A549 (cell line): ENCODE measurements around the gene KIF7. TPM values are rescaled to one million over a fixed set of nuclear protein-coding genes. Genes with fewer than 3 reads are reported as not detected.

Experiments used
- ATAC-seq, 2 experiments: fragments of 200-7000 bp in 1 of 2; fragments of >200 bp in 1 of 2; cut with Nextera tagmentation in 1 of 2; cut with Tn5 transposase in 1 of 2; 3 replicates each; pipeline versions ENCODE4 v1.8.0 to v1.9.1; 2018 to 2020; ENCODE audit warnings: mild to moderate bottlenecking in 1 of 2, moderate library complexity in 1 of 2
- CTCF ChIA-PET: fragments of 300-600 bp; sonication (Branson Sonifier 250); formaldehyde crosslinking; extraction: SDS; loops from one replicate; lab custom pipeline; 2021; ENCODE audit warnings: antibody characterized with exemption, inconsistent platforms; lab: Yijun Ruan, JAX
- POLR2A ChIA-PET: fragments of 350-600 bp; formaldehyde crosslinking; extraction: SDS; loops from one replicate; lab custom pipeline; 2021; ENCODE audit warnings: antibody characterized with exemption, inconsistent platforms; lab: Yijun Ruan, JAX
- DNase-seq, 2 experiments: peaks; one replicate each; pipeline versions ENCODE4 v3.0.0 to v3.0.0-alpha.2; 2011 to 2016; ENCODE audit warnings: low read depth in 1 of 2, low spot score in 1 of 2
- FAIRE-seq: peaks from 2 replicates; lab custom pipeline; 2011; peaks lifted over from hg19 to GRCh38; lab: Jason Lieb, UNC
- H3K27ac ChIP-seq, 2 experiments: fragments of >200 bp; sonication (Bioruptor Twin); formaldehyde crosslinking; 3 replicates each; pipeline ENCODE4 v1.5.1; 2016 to 2017
- H3K4me1 ChIP-seq: fragments of >200 bp; sonication (Bioruptor Twin); formaldehyde crosslinking; 3 replicates; pipeline ENCODE4 v1.6.1; 2016
- H3K4me2 ChIP-seq: fragments of >200 bp; sonication (Bioruptor Twin); formaldehyde crosslinking; 3 replicates; pipeline ENCODE4 v1.6.1; 2016
- H3K4me3 ChIP-seq: fragments of >200 bp; sonication (Bioruptor Twin); formaldehyde crosslinking; 3 replicates; pipeline ENCODE4 v1.5.1; 2016
- H3K9me3 ChIP-seq: fragments of >200 bp; sonication (Bioruptor Twin); formaldehyde crosslinking; 3 replicates; pipeline ENCODE4 v1.6.1; 2016
- EHF ChIP-seq: fragments of 250-450 bp; sonication (Bioruptor Pico); IDR thresholded peaks from 2 replicates; pipeline ENCODE4 v1.5.0; 2020; ENCODE audit warnings: mild to moderate bottlenecking
- FOSL2 ChIP-seq, 2 experiments: fragments of 450-650 bp in 1 of 2; fragments of >200 bp in 1 of 2; sonication (Bioruptor Twin) in 1 of 2; formaldehyde crosslinking; IDR thresholded peaks; 2 replicates each; pipeline versions ENCODE4 v1.5.0 to v1.6.1; 2016 to 2020; ENCODE audit warnings: mild to moderate bottlenecking in 1 of 2, moderate library complexity in 1 of 2
- HDAC2 ChIP-seq: fragments of 200-600 bp; sonication (generic); IDR thresholded peaks from 2 replicates; pipeline ENCODE4 v1.6.1; 2016
- HEYL ChIP-seq: fragments of 250-450 bp; sonication (Bioruptor Pico); IDR thresholded peaks from 2 replicates; pipeline ENCODE4 v1.8.0; 2021; ENCODE audit warnings: mild to moderate bottlenecking, moderate library complexity
- KDM5A ChIP-seq: fragments of 200-600 bp; sonication (generic); IDR thresholded peaks from 2 replicates; pipeline ENCODE4 v1.6.1; 2016; ENCODE audit warnings: antibody characterized with exemption, mild to moderate bottlenecking
- MYC ChIP-seq: IDR thresholded peaks from 2 replicates; pipeline ENCODE4 v1.6.1; 2012; ENCODE audit warnings: mild to moderate bottlenecking, inconsistent platforms, low read length, improper control_type of control experiment, borderline replicate concordance
- NFE2L2 ChIP-seq: fragments of 150-350 bp; conservative IDR thresholded peaks from 2 replicates; pipeline ENCODE4 v1.6.1; 2014; ENCODE audit warnings: low read length
- NPAS2 ChIP-seq: fragments of 250-450 bp; sonication (Bioruptor Pico); IDR thresholded peaks from 2 replicates; pipeline ENCODE4 v1.8.0; 2022; ENCODE audit warnings: mild to moderate bottlenecking, moderate library complexity, borderline replicate concordance
- POLR2A ChIP-seq: IDR thresholded peaks from 2 replicates; pipeline ENCODE4 v1.6.1; 2012; ENCODE audit warnings: mild to moderate bottlenecking, low read length
- RAD21 ChIP-seq, 2 experiments: fragments of >200 bp in 1 of 2; sonication (Bioruptor Twin) in 1 of 2; formaldehyde crosslinking in 1 of 2; IDR thresholded peaks in 1 of 2; conservative IDR thresholded peaks in 1 of 2; 2 replicates in 1 of 2; 3 replicates in 1 of 2; pipeline ENCODE4 v1.6.1; 2012 to 2018; ENCODE audit warnings: inconsistent platforms in 1 of 2
- RFX5 ChIP-seq: fragments of 450-650 bp; IDR thresholded peaks from 2 replicates; pipeline ENCODE4 v1.7.1; 2014; ENCODE audit warnings: antibody characterized with exemption, mild to moderate bottlenecking, moderate library complexity
- SMC3 ChIP-seq: fragments of >200 bp; sonication (Bioruptor Twin); formaldehyde crosslinking; IDR thresholded peaks from 3 replicates; pipeline ENCODE4 v1.6.1; 2018; ENCODE audit warnings: inconsistent platforms
- SREBF2 ChIP-seq: fragments of 450-650 bp; IDR thresholded peaks from 2 replicates; pipeline ENCODE4 v1.6.1; 2014; ENCODE audit warnings: mild to moderate bottlenecking, moderate library complexity
- TP53 ChIP-seq: fragments of 250-450 bp; sonication (Bioruptor Pico); IDR thresholded peaks from 2 replicates; pipeline ENCODE4 v1.5.0; 2021; ENCODE audit warnings: mild to moderate bottlenecking, moderate library complexity
- ZNF302 ChIP-seq: fragments of 250-450 bp; sonication (Bioruptor Pico); IDR thresholded peaks from 2 replicates; pipeline ENCODE4 v1.9.0; 2021; ENCODE audit warnings: inconsistent platforms, mild to moderate bottlenecking, moderate library complexity
- ZSCAN20 ChIP-seq: fragments of 250-450 bp; sonication (Bioruptor Pico); IDR thresholded peaks from 2 replicates; pipeline ENCODE4 v1.8.0; 2022; ENCODE audit warnings: mild to moderate bottlenecking, moderate library complexity
- whole genome bisulfite sequencing: methylation state at CpG from one replicate; pipeline ENCODE4 v1.1.6; 2017; ENCODE audit errors: missing lambda C conversion rate; 5-methylcytosine and 5-hydroxymethylcytosine counted together
- polyA plus RNA-seq, 4 experiments: library from polyadenylated mRNA; depleted of rRNA in 3 of 4; stranded (reverse); fragments of >200 nt; fragmentation: RNase III in 1 of 4; extraction: RNeasy Plus Mini Kit Qiagen cat#74134 plus additional on column Dnase treatment in 1 of 4; gene quantifications; 2 replicates in 3 of 4; 3 replicates in 1 of 4; pipeline ENCODE4 v1.2.3, GENCODE V29; 2011 to 2017
- TF ChIP-seq, protein P1 (sequence below): fragments of 150-350 bp; IDR thresholded peaks from 2 replicates; pipeline ENCODE4 v1.6.1; 2014; ENCODE audit warnings: low read depth, mild to moderate bottlenecking, low read length
- TF ChIP-seq, protein P2 (sequence below): fragments of 450-650 bp; IDR thresholded peaks from 2 replicates; pipeline ENCODE4 v1.6.1; 2014; ENCODE audit warnings: antibody characterized with exemption
- TF ChIP-seq, protein P3 (sequence below): IDR thresholded peaks from 2 replicates; pipeline ENCODE4 v1.6.1; 2012
- TF ChIP-seq, protein P4 (sequence below): fragments of >200 bp; sonication (Bioruptor Twin); formaldehyde crosslinking; IDR thresholded peaks from 3 replicates; pipeline ENCODE4 v1.5.1; 2016
- TF ChIP-seq, protein P5 (sequence below): IDR thresholded peaks from 2 replicates; pipeline ENCODE4 v1.6.1; 2012; ENCODE audit warnings: low read depth, borderline replicate concordance
- TF ChIP-seq, protein P6 (sequence below): fragments of 250-450 bp; sonication (Bioruptor Pico); IDR thresholded peaks from 2 replicates; pipeline ENCODE4 v1.5.0; 2020; ENCODE audit warnings: low read depth, mild to moderate bottlenecking, moderate library complexity
- TF ChIP-seq, protein P7 (sequence below): IDR thresholded peaks from 2 replicates; pipeline ENCODE4 v1.6.1; 2012

The KIF7 gene
- polyA plus RNA-seq, 2 of the 4 experiments (the other 2 are of a cell fraction) = 2.2 to 4.1 TPM

DNA sequence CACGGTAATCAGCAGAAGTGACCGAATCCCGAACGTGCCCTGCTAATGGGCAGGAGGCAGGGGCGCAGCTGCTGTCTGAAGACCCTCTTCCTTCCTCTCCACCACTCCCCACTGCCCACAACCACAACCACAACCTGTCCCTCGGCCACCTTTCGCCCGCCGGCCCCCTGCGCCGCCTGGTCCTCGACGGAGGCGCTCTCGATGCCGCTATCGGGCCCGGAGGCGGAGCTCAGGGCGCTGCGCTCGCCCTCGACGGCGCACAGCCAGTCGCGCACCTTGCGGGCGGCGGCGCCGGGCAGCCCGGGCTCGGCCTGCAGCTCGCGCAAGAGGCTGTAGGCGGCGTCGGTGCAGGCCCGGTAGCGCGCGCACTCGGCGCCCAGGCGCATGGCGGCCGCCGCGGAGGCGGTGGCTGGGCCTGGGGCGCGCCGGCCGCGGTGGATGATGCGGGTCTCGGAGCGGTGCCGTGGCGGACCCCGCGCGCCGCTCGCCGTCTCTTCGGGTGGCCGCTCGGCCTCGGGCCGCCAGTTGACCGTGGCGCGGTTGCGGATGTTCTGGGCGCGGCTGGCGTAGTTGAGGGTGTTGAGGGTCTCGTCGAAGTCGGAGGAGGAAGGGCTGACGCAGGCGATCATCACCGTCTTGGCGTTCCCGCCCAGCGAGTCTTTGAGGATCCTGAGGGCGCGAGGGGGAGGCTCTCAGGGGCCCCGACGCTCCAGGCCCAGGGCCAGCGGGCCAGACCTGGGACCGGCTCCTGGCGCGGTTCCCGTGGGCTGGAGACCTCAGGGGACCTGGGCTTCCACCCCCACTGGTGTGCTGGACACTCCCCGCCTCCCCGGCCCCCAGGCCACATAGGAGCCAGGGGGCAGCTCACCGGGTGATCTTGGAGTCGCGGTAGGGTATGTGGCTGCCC is 6.9 kb downstream of the KIF7 start:
- TF ChIP-seq HDAC2 = no peak
- TF ChIP-seq RFX5 = no peak
- TF ChIP-seq, protein P1, sequence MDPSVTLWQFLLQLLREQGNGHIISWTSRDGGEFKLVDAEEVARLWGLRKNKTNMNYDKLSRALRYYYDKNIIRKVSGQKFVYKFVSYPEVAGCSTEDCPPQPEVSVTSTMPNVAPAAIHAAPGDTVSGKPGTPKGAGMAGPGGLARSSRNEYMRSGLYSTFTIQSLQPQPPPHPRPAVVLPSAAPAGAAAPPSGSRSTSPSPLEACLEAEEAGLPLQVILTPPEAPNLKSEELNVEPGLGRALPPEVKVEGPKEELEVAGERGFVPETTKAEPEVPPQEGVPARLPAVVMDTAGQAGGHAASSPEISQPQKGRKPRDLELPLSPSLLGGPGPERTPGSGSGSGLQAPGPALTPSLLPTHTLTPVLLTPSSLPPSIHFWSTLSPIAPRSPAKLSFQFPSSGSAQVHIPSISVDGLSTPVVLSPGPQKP = no peak
- TF ChIP-seq, protein P2, sequence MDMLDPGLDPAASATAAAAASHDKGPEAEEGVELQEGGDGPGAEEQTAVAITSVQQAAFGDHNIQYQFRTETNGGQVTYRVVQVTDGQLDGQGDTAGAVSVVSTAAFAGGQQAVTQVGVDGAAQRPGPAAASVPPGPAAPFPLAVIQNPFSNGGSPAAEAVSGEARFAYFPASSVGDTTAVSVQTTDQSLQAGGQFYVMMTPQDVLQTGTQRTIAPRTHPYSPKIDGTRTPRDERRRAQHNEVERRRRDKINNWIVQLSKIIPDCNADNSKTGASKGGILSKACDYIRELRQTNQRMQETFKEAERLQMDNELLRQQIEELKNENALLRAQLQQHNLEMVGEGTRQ = no peak
- no peak for TF ChIP-seq FOSL2 (IDR thresholded peaks at IDR 0.05)
- TF ChIP-seq FOSL2 (CRISPR knock-in tag; IDR thresholded peaks at IDR 0.05) = no peak
- no peak for TF ChIP-seq EHF (CRISPR knock-in tag)
- no peak for TF ChIP-seq ZSCAN20 (CRISPR knock-in tag)
- TF ChIP-seq TP53 (CRISPR knock-in tag) = no peak
- TF ChIP-seq ZNF302 (CRISPR knock-in tag) = no peak
- TF ChIP-seq HEYL (CRISPR knock-in tag) = no peak
- TF ChIP-seq SREBF2 = no peak
- no peak for TF ChIP-seq KDM5A
- no peak for TF ChIP-seq NPAS2 (CRISPR knock-in tag)
- TF ChIP-seq MYC = no peak
- TF ChIP-seq, protein P3, sequence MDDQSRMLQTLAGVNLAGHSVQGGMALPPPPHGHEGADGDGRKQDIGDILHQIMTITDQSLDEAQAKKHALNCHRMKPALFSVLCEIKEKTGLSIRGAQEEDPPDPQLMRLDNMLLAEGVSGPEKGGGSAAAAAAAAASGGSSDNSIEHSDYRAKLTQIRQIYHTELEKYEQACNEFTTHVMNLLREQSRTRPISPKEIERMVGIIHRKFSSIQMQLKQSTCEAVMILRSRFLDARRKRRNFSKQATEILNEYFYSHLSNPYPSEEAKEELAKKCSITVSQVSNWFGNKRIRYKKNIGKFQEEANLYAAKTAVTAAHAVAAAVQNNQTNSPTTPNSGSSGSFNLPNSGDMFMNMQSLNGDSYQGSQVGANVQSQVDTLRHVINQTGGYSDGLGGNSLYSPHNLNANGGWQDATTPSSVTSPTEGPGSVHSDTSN = no peak
- TF ChIP-seq NFE2L2 = no peak
- TF ChIP-seq, protein P4, sequence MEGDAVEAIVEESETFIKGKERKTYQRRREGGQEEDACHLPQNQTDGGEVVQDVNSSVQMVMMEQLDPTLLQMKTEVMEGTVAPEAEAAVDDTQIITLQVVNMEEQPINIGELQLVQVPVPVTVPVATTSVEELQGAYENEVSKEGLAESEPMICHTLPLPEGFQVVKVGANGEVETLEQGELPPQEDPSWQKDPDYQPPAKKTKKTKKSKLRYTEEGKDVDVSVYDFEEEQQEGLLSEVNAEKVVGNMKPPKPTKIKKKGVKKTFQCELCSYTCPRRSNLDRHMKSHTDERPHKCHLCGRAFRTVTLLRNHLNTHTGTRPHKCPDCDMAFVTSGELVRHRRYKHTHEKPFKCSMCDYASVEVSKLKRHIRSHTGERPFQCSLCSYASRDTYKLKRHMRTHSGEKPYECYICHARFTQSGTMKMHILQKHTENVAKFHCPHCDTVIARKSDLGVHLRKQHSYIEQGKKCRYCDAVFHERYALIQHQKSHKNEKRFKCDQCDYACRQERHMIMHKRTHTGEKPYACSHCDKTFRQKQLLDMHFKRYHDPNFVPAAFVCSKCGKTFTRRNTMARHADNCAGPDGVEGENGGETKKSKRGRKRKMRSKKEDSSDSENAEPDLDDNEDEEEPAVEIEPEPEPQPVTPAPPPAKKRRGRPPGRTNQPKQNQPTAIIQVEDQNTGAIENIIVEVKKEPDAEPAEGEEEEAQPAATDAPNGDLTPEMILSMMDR = no peak
- TF ChIP-seq POLR2A = no peak
- FAIRE-seq = no peak
- H3K27ac ChIP-seq = no peak overlapping the region
- ChIA-PET CTCF (interaction anchor here (0.6 to 7.2 kb wide), 28 partner anchors 13 to 439 kb away, joined by 3 to 126 read pairs (median 6); partner anchors contain the start of genes PEX11A, RHCG and WDR93), POLR2A (no interaction called here)
- ATAC-seq = no peak
- no peak for DNase-seq
- H3K9me3 ChIP-seq = no peaks in the 10 kb centered on the region
- H3K4me1 ChIP-seq = no peaks in the 10 kb centered on the region
- WGBS = 96% methylated on average over 94 of the region's 102 CpGs
- H3K4me3 ChIP-seq = no peak overlapping the region
- H3K4me2 ChIP-seq = no peak overlapping the region

DNA sequence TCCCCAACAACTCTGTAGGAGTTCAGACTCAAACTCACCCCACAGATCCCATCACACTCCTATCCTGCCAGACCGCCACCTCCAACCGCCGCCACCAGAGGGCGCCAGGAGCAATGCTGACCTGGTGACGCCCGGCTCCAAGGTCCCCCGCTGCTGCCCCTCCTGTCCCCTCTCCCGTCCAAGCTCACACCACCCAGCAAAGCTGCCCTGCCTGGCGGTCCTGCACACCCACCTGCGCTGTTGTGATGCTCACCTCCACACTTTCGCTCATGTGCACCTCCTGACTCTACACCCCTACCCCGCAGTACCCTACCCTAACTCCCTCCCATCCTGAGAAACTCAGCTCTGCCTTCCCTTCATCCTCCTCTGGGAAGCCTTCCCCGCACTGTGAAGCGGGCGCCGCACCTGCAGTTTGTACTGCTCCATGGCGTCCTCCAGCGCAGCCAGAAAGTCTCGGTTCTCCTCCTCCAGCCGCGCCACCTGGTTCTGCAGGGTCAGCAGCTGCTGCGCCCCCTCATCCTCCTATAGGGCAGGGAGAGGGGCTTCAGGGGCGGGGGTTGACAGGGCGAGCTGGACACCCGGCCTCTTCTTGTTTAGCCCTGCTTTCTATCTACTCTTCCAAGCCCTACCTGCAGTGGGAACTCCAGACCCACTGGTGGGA is 7.9 kb downstream of the KIF7 start:
- DNase-seq = peak; percentile 73 to 94
- H3K4me1 ChIP-seq = no peaks in the 10 kb centered on the region
- TF ChIP-seq, protein P5, sequence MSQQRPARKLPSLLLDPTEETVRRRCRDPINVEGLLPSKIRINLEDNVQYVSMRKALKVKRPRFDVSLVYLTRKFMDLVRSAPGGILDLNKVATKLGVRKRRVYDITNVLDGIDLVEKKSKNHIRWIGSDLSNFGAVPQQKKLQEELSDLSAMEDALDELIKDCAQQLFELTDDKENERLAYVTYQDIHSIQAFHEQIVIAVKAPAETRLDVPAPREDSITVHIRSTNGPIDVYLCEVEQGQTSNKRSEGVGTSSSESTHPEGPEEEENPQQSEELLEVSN = no peak
- TF ChIP-seq, protein P6, sequence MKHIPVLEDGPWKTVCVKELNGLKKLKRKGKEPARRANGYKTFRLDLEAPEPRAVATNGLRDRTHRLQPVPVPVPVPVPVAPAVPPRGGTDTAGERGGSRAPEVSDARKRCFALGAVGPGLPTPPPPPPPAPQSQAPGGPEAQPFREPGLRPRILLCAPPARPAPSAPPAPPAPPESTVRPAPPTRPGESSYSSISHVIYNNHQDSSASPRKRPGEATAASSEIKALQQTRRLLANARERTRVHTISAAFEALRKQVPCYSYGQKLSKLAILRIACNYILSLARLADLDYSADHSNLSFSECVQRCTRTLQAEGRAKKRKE (CRISPR knock-in tag) = no peak
- peak; percentile 57 for TF ChIP-seq RAD21 (conservative IDR thresholded peaks at IDR 0.05 in 1 of 2, IDR thresholded peaks at IDR 0.05 in 1 of 2)
- TF ChIP-seq, protein P4 = peak; percentile 90
- TF ChIP-seq, protein P7, sequence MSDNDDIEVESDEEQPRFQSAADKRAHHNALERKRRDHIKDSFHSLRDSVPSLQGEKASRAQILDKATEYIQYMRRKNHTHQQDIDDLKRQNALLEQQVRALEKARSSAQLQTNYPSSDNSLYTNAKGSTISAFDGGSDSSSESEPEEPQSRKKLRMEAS = peak; percentile 25; the same call in 1 of the 2 replicates
- no peak for TF ChIP-seq TP53 (CRISPR knock-in tag)
- TF ChIP-seq SMC3 = peak; percentile 75
- TF ChIP-seq, all 56 proteins: peak for 4
- ATAC-seq = peak; percentile 87 to 96
- FAIRE-seq = peak; percentile 92
- H3K4me2 ChIP-seq = peak overlapping the region; percentile 64
- no peak overlapping the region for H3K4me3 ChIP-seq
- ChIA-PET CTCF (interaction anchor here (0.6 to 7.2 kb wide), 41 partner anchors 14 to 442 kb away, joined by 3 to 126 read pairs (median 4); partner anchors contain the start of genes MESP1, PEX11A, PLIN1 and RHCG), POLR2A (no interaction called here)
- peak overlapping the region in 1 of 2 experiments; percentile 39; a peak in 1 of 6 replicates for H3K27ac ChIP-seq
- WGBS = 35% methylated on average over 25 of the region's 25 CpGs
- H3K9me3 ChIP-seq = no peaks in the 10 kb centered on the region
